HG02973 (cell line): ENCODE data around the gene CHID1.

Experiments used
- ATAC-seq: cut with Tn5 transposase; IDR thresholded peaks from one replicate; pipeline ENCODE4 v1.9.1; 2021; ENCODE audit warnings: moderate library complexity; ENCODE audit not compliant: unreplicated experiment

Gene CHID1

DNA sequence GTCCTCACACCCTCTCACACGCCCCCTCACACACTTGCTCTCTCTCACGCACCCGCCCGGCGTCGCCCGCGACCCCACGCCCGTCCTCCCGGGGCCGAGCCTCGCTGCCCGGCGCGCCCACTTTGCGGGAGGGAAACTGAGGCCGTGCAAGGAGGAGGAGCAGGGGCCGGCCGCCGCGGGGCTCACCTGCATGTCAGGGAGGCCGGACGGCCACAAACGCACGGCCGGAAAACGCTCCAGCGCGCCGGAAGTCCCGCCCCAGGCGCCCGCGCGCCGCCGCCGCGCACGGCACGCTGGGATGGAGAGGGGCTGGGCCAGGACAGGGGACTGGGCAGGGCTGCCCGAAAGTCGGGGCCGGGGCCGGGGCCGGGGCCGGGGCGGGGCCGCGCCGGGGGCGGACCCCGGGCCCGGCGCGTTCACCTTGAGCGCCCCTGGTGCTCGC is at the start of gene CHID1:
Gene CHID1 (minus strand): TSS at position 222 of the 442 bp plus-strand sequence. CDS start 5,994 bp downstream, outside the sequence.
- ATAC-seq, result peak; percentile 76

DNA sequence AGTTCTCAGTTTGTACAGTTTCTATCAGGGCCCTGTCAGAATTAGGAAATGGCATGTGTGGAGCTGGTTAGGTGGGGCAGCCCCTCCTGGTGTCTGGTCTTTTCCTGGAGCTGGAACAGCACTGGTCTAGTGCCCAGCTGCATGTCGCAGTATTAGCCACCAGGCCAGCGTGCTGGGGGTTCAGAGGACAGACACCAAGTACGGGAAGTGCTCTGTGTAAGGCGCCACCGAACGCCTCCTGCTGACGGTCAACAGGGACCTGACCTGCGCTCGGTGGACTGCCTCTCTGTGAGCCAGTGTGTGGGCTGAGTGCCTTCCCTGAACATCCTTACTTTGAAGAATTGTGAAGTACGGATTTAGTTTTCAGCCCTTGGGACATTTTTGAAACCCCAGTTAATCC is 49.0 kb upstream of the CHID1 start:
- ATAC-seq, result no peak

DNA sequence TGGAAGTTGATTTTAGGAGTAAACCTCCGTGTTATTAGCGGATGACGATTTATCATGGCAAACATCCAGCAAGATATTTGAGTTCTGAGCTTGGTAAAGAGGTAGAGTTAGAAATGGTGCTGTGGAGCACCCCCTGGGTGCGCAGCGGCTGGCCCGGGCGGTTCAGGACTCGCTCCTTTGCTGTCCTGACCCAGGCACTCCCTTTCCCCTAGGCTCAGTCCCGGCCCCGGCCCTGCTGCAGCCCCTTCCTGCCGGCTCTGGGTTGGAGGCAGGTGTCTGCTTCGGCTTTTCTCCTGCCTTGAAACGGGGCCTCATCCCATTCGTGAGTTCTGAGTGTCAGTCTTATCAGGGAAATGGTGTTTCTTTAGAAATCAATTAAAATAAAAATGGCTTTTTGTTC is 48.4 kb upstream of the CHID1 start:
- ATAC-seq, result no peak

DNA sequence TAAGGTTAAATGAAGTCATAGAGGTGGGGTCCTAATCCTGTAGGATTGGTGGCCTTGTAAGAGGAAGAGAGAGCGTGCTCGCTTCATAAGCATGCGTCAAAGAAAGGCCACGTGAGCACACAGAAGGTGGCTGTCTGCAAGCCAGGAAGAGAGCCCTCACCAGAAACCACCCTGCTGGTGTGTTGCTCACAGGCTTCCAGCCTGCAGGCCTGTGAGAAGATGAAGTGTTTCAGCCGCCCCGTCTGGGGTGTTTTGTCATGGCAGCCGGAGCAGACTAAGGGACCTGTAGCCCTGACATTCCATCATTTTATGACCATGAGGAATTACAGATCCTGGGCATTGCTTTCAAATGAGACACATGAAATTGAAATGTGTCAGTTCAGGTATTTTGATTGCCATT is 47.5 kb upstream of the CHID1 start:
- no peak for ATAC-seq

GRCh38 chr11:957212-957920 is 46.8 kb upstream of the CHID1 start:
- no peak for ATAC-seq

DNA sequence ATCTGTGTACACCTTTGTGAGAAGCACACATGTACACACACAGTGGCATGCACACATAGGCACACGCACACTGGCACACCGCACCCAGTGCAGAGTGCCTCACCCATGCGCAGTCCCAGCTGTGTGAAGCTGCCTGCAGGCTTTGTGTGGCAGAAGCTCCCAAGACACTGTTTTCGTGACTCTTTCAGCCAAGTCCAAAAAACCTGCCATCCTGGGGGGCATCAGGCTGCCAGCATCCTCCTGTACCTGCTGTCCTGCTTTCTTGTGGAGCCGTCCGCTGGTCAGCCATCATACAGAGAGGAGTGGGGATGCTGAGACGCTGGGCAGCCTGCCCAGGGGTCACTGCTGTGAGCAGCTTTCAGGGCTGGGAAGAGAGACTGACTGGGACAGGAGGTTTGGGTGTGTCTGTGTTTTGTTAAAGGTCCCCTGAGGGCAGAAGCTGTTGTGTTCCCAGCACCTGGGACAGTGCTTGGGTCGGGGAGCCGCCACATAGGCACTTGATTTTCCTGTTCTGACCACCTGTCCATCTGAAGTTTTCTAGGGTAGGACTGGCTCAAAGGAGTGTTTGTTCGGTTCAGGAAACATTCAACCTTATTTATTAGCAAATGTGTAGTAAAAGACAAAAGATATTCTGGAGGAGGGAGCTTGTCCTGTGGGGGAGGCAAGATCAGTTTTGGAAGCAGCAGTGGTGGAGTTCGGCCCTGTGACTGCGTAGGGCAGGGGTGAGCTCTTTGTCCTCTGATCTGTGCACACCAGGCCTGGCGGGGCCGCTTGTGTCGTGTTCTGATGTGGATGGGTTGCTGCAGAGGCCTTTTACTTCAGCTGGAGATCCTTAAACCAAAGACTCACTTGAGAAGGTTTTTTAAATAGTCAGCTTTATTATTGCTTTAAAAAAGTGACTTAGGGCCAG is 44.8 kb upstream of the CHID1 start:
- ATAC-seq, result no peak

- no peak for ATAC-seq
Observed at GRCh38 chr11:954392-955153, 44.0 kb upstream of the CHID1 start.

- no peak for ATAC-seq
Observed at GRCh38 chr11:953512-953911, 42.9 kb upstream of the CHID1 start.

DNA sequence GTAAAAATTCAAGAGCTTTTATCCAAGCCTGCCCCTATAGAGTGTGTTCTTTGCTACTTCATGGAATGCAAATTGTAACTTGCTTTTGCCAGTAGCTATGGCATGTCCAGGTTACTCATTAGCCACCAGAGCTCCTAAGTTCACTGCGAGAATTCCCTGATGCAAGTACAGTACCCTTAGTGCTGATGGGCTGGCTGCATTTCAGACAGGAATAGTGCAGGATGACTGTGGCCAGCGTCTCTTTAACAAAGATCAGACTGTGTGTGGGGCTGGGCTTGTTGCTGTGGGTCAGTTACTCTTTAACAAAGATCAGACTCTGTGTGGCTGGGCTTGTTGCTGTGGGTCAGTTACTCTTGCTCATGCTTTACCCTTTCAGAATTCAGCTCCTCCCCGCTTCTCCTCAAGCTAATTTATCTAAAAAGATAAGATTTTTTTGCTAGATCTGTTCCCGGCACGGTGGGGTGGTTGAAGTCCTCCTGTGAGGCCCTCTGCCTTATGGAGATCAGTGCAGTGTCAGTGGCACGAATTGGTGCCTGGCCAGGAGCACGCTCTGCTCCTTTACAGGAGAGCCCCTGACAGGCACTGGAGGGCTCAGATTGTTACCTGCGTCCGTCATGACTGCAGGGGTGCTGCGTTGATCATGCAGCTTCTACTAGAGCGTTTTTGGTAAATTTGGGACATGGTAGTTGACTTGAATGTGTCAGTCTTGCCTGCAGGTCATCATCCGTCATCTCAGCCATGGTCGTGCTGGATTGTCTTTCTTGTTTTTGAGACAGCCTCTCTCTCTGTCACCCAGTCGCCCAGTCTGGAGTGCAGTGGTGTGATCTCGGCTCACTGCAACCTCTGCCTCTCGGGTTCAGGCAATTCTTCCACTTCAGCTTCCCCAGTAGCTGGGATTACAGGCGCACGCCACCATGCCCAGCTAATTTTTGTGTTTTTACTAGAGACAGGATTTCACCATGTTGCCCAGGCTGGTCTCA is 42.1 kb upstream of the CHID1 start:
- no peak for ATAC-seq

GRCh38 chr11:951507-951906 is 40.9 kb upstream of the CHID1 start:
- ATAC-seq, result no peak

DNA sequence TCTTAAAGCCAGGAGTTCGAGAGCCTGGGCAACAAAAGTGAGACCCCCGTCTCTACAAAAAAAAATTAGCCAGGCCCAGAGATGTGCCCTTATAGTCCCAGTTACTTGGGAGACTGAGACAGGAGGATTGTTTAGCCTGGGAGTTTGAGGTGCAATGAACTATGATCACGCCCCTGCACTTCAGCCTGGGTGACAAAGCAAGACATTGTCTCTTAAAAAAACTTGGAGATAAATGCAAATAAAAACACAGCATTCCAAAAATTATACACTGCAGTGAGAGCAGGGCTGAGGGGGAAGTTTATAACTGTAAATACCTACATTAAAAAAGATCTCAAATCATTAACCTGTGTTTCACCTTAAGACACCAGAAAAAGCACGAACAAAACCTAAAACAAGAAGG is 37.1 kb upstream of the CHID1 start:
- ATAC-seq, result no peak

GRCh38 chr11:945986-946385 is 35.4 kb upstream of the CHID1 start:
- no peak for ATAC-seq

GRCh38 chr11:944711-945470 is 34.3 kb upstream of the CHID1 start:
- ATAC-seq, result no peak

DNA sequence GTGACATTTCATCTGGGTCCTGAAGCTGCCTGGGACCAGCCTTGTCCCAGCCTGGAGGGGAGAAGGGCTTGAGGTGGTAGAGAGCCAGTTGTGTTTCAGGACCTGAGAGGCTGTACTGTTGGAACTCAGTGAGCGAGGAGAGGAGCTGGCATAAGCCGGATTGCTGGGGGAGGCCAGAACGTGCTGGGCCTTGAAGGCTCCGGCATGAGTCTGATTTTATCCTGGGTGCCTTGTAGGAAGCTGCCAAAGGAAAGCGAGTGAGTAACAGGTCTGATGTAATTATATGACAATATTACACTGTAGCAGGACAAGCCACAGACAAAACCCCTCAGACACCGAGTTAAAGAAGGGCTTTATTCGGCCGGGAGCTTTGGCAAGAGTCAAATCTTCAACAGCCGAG is 32.2 kb upstream of the CHID1 start:
- no peak for ATAC-seq

- ATAC-seq, result no peak
Observed at GRCh38 chr11:940496-941135, 30.0 kb upstream of the CHID1 start.

GRCh38 chr11:937841-938261 is 27.2 kb upstream of the CHID1 start:
- ATAC-seq, result no peak

DNA sequence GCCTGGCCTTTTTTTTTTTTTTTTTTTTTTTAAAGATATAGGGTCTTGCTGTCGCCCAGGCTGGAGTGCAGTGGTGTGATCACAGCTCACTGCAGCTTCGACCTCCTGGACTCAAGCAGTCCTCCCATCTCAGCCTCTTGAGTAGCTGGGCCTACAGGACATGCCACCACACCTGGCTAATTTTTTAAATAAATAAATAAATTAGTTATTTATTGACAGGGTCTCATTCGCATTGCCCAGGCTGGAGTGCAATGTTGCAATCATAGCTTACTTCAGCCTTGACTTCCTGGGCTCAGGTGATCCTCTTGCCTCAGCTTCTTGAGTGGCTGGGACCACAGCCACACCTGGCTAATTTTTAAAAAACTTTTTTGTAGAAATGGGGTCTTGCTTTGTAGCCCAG is 25.6 kb upstream of the CHID1 start:
- ATAC-seq, result no peak

- ATAC-seq, result no peak
Observed at GRCh38 chr11:934527-934926, 23.9 kb upstream of the CHID1 start.

- ATAC-seq, result no peak
Observed at GRCh38 chr11:933936-934335, 23.3 kb upstream of the CHID1 start.
